NCI-H1417 (cell line): ENCODE data around the gene NLRP6.
"Not testable (repeated sequence)": the region's sequence is repeated elsewhere in the genome, so short reads cannot be mapped to it uniquely, and the experiment has no call there.

Experiments
- DNase-seq, 3 experiments: peaks; one replicate each; lab custom pipeline; 2025; lab: John Stamatoyannopoulos, UW

The NLRP6 gene

GRCh38 chr11:308740-309665, 30.8 kb downstream of the NLRP6 start:
- DNase-seq, result not testable (repeated sequence)

- not testable (repeated sequence) for DNase-seq
These were observed 31.9 kb downstream of the NLRP6 start for GRCh38 chr11:309979-310572.

- not testable (repeated sequence) for DNase-seq
These were observed 33.0 kb downstream of the NLRP6 start for GRCh38 chr11:311013-311748.

- no peak for DNase-seq
These were observed 34.0 kb downstream of the NLRP6 start for GRCh38 chr11:312092-312816.

- DNase-seq, result no peak
These were observed 35.1 kb downstream of the NLRP6 start for GRCh38 chr11:313304-313786.

GRCh38 chr11:313787-314553, 35.8 kb downstream of the NLRP6 start, which contains the start of gene IFITM1:
IFITM1 (plus strand) TSS chr11:314040; CDS start chr11:314171, 131 bp downstream.
- DNase-seq, result peak in 1 of 3 experiments; percentile 36

- DNase-seq, result not testable (repeated sequence)
These were observed 36.3 kb downstream of the NLRP6 start for GRCh38 chr11:314554-314875.

GRCh38 chr11:315051-315481, 36.9 kb downstream of the NLRP6 start:
- peak in 1 of 3 experiments; percentile 14 for DNase-seq

- no peak for DNase-seq
These were observed 37.3 kb downstream of the NLRP6 start for GRCh38 chr11:315516-315994.

- no peak for DNase-seq
These were observed 38.0 kb downstream of the NLRP6 start for GRCh38 chr11:316031-316701.

- no peak for DNase-seq
These were observed 38.7 kb downstream of the NLRP6 start for GRCh38 chr11:316891-317301.

GRCh38 chr11:317668-318404, 39.6 kb downstream of the NLRP6 start:
- not testable (repeated sequence) for DNase-seq

GRCh38 chr11:318405-319120, 40.4 kb downstream of the NLRP6 start:
- not testable (repeated sequence) for DNase-seq

- DNase-seq, result not testable (repeated sequence)
These were observed 41.1 kb downstream of the NLRP6 start for GRCh38 chr11:319121-319887.

- not testable (repeated sequence) for DNase-seq
These were observed 41.7 kb downstream of the NLRP6 start for GRCh38 chr11:319888-320273.

GRCh38 chr11:324156-324555, 45.9 kb downstream of the NLRP6 start:
- DNase-seq, result no peak

GRCh38 chr11:324593-325517, 46.6 kb downstream of the NLRP6 start:
- not testable (repeated sequence) for DNase-seq
